ENCODE data around the gene MYH7B.

MYH7B gene

GRCh38 chr20:34989670-34990069 lies 34.0 kb downstream of the MYH7B start:
- Histone ChIP-seq H3K27ac (no peak overlapping the region), H3K9ac (ENCODE audit: insufficient read length) (no peak overlapping the region), H3K9me3 (ENCODE audit: low read depth, low read length) (no peaks in the 10 kb centered on the region), H3K4me3 (no peak overlapping the region), H3K36me3 (ENCODE audit: insufficient read depth, low read length) (no peaks in the 10 kb centered on the region)
- DNase-seq (ENCODE audit: low read depth, low spot score): no peak
- TF ChIP-seq EZH2 (IDR thresholded peaks at IDR 0.05) (no peak), POLR2AphosphoS5 (IDR thresholded peaks at IDR 0.05; ENCODE audit: borderline replicate concordance, low read depth, low read length) (no peak), FOXP2 (optimal IDR thresholded peaks at IDR 0.05; ENCODE audit: control extremely low read depth, extremely low read length, insufficient read depth) (no peak)

GRCh38 chr20:34990231-34990630 lies 34.6 kb downstream of the MYH7B start:
- Histone ChIP-seq H3K27ac (no peak overlapping the region), H3K9me3 (ENCODE audit: low read depth, low read length) (no peaks in the 10 kb centered on the region), H3K36me3 (ENCODE audit: insufficient read depth, low read length) (no peaks in the 10 kb centered on the region), H3K9ac (ENCODE audit: insufficient read length) (no peak overlapping the region), H3K4me3 (no peak overlapping the region)
- no peak for DNase-seq (ENCODE audit: low read depth, low spot score)
- TF ChIP-seq POLR2AphosphoS5 (IDR thresholded peaks at IDR 0.05; ENCODE audit: borderline replicate concordance, low read depth, low read length): no peak
- no peak for TF ChIP-seq FOXP2 (optimal IDR thresholded peaks at IDR 0.05; ENCODE audit: control extremely low read depth, extremely low read length, insufficient read depth)
- TF ChIP-seq EZH2 (IDR thresholded peaks at IDR 0.05): no peak

- no peaks in the 10 kb centered on the region for H3K36me3 ChIP-seq (ENCODE audit: insufficient read depth, low read length)
- TF ChIP-seq EZH2 (IDR thresholded peaks at IDR 0.05): no peak
- no peak for TF ChIP-seq FOXP2 (optimal IDR thresholded peaks at IDR 0.05; ENCODE audit: control extremely low read depth, extremely low read length, insufficient read depth)
- no peak for TF ChIP-seq POLR2AphosphoS5 (IDR thresholded peaks at IDR 0.05; ENCODE audit: borderline replicate concordance, low read depth, low read length)
- H3K27ac ChIP-seq: no peak overlapping the region
- no peak overlapping the region for H3K9ac ChIP-seq (ENCODE audit: insufficient read length)
- no peaks in the 10 kb centered on the region for H3K9me3 ChIP-seq (ENCODE audit: low read depth, low read length)
- no peak overlapping the region for H3K4me3 ChIP-seq
- DNase-seq (ENCODE audit: low read depth, low spot score): no peak
These were observed 35.1 kb downstream of the MYH7B start for GRCh38 chr20:34990661-34991214.

GRCh38 chr20:34992751-34993417 lies 37.2 kb downstream of the MYH7B start:
- Histone ChIP-seq H3K9me3 (ENCODE audit: low read depth, low read length) (no peaks in the 10 kb centered on the region), H3K27ac (no peak overlapping the region), H3K4me3 (no peak overlapping the region), H3K36me3 (ENCODE audit: insufficient read depth, low read length) (no peaks in the 10 kb centered on the region; the same call in 1 of the 2 replicates), H3K9ac (ENCODE audit: insufficient read length) (no peak overlapping the region)
- DNase-seq (ENCODE audit: low read depth, low spot score): no peak
- TF ChIP-seq FOXP2 (optimal IDR thresholded peaks at IDR 0.05; ENCODE audit: control extremely low read depth, extremely low read length, insufficient read depth) (no peak), EZH2 (IDR thresholded peaks at IDR 0.05) (no peak), POLR2AphosphoS5 (IDR thresholded peaks at IDR 0.05; ENCODE audit: borderline replicate concordance, low read depth, low read length) (no peak; the same call in 1 of the 2 replicates)

- Histone ChIP-seq H3K9me3 (ENCODE audit: low read depth, low read length) (no peaks in the 10 kb centered on the region), H3K4me3 (no peak overlapping the region), H3K36me3 (ENCODE audit: insufficient read depth, low read length) (no peaks in the 10 kb centered on the region; the same call in 1 of the 2 replicates), H3K9ac (ENCODE audit: insufficient read length) (no peak overlapping the region), H3K27ac (no peak overlapping the region)
- TF ChIP-seq POLR2AphosphoS5 (IDR thresholded peaks at IDR 0.05; ENCODE audit: borderline replicate concordance, low read depth, low read length) (no peak), FOXP2 (optimal IDR thresholded peaks at IDR 0.05; ENCODE audit: control extremely low read depth, extremely low read length, insufficient read depth) (no peak), EZH2 (IDR thresholded peaks at IDR 0.05) (no peak)
- no peak for DNase-seq (ENCODE audit: low read depth, low spot score)
These were observed 38.4 kb downstream of the MYH7B start for GRCh38 chr20:34993941-34994508.

GRCh38 chr20:34994509-34995131 lies 39.0 kb downstream of the MYH7B start:
- H3K36me3 ChIP-seq (ENCODE audit: insufficient read depth, low read length): no peaks in the 10 kb centered on the region; the same call in 1 of the 2 replicates

GRCh38 chr20:34995192-34995591 lies 39.5 kb downstream of the MYH7B start:
- no peaks in the 10 kb centered on the region; the same call in 1 of the 2 replicates for H3K36me3 ChIP-seq (ENCODE audit: insufficient read depth, low read length)

More at GRCh38 chr20:34994509-34995131, 39.0 kb downstream of the MYH7B start:
- TF ChIP-seq POLR2AphosphoS5 (IDR thresholded peaks at IDR 0.05; ENCODE audit: borderline replicate concordance, low read depth, low read length) (no peak), EZH2 (IDR thresholded peaks at IDR 0.05) (no peak), FOXP2 (optimal IDR thresholded peaks at IDR 0.05; ENCODE audit: control extremely low read depth, extremely low read length, insufficient read depth) (no peak)
- Histone ChIP-seq H3K9me3 (ENCODE audit: low read depth, low read length) (no peaks in the 10 kb centered on the region), H3K4me3 (no peak overlapping the region), H3K9ac (ENCODE audit: insufficient read length) (no peak overlapping the region), H3K27ac (no peak overlapping the region)
- no peak for DNase-seq (ENCODE audit: low read depth, low spot score)

GRCh38 chr20:34995696-34996095 lies 40.0 kb downstream of the MYH7B start:
- H3K4me3 ChIP-seq: no peak overlapping the region
- H3K9me3 ChIP-seq (ENCODE audit: low read depth, low read length): no peaks in the 10 kb centered on the region
- TF ChIP-seq FOXP2 (optimal IDR thresholded peaks at IDR 0.05; ENCODE audit: control extremely low read depth, extremely low read length, insufficient read depth): no peak
- no peak for TF ChIP-seq EZH2 (IDR thresholded peaks at IDR 0.05)
- no peak for TF ChIP-seq POLR2AphosphoS5 (IDR thresholded peaks at IDR 0.05; ENCODE audit: borderline replicate concordance, low read depth, low read length)
- no peak overlapping the region for H3K9ac ChIP-seq (ENCODE audit: insufficient read length)
- H3K36me3 ChIP-seq (ENCODE audit: insufficient read depth, low read length): no peaks in the 10 kb centered on the region; the same call in 1 of the 2 replicates
- no peak for DNase-seq (ENCODE audit: low read depth, low spot score)
- H3K27ac ChIP-seq: no peak overlapping the region

More at GRCh38 chr20:34995192-34995591, 39.5 kb downstream of the MYH7B start:
- Histone ChIP-seq H3K9me3 (ENCODE audit: low read depth, low read length) (no peaks in the 10 kb centered on the region), H3K27ac (no peak overlapping the region), H3K9ac (ENCODE audit: insufficient read length) (no peak overlapping the region), H3K4me3 (no peak overlapping the region)
- no peak for TF ChIP-seq POLR2AphosphoS5 (IDR thresholded peaks at IDR 0.05; ENCODE audit: borderline replicate concordance, low read depth, low read length)
- no peak for DNase-seq (ENCODE audit: low read depth, low spot score)
